Measurements from ENCODE around the gene NCK2.

The NCK2 gene

GRCh38 chr2:105836341-105836740, 91.6 kb downstream of the NCK2 start:
- Histone ChIP-seq H3K27me3 (ENCODE audit: insufficient read depth, low read length) (no peaks in the 10 kb centered on the region), H3K4me1 (ENCODE audit: insufficient read depth, low read length) (peaks cover 1% of the 10 kb centered on the region), H2AFZ (ENCODE audit: low read depth, low read length) (no peak overlapping the region), H3K9me3 (ENCODE audit: low read length) (peaks cover 14% of the 10 kb centered on the region), H3K36me3 (ENCODE audit: insufficient read depth, low read length) (no peaks in the 10 kb centered on the region), H3K4me3 (ENCODE audit: low read length) (no peak overlapping the region)

GRCh38 chr2:105836840-105837692, 92.4 kb downstream of the NCK2 start:
- Histone ChIP-seq H3K4me1 (ENCODE audit: insufficient read depth, low read length) (peaks cover 1% of the 10 kb centered on the region), H3K36me3 (ENCODE audit: insufficient read depth, low read length) (no peaks in the 10 kb centered on the region), H3K27me3 (ENCODE audit: insufficient read depth, low read length) (no peaks in the 10 kb centered on the region), H3K9me3 (ENCODE audit: low read length) (peaks cover 14% of the 10 kb centered on the region), H3K4me3 (ENCODE audit: low read length) (no peak overlapping the region), H2AFZ (ENCODE audit: low read depth, low read length) (no peak overlapping the region)

GRCh38 chr2:105839793-105840192, 95.1 kb downstream of the NCK2 start:
- no peak overlapping the region for H3K4me3 ChIP-seq (ENCODE audit: low read length)
- no peaks in the 10 kb centered on the region for H3K36me3 ChIP-seq (ENCODE audit: insufficient read depth, low read length)
- no peaks in the 10 kb centered on the region for H3K27me3 ChIP-seq (ENCODE audit: insufficient read depth, low read length)
- peaks cover 1% of the 10 kb centered on the region for H3K4me1 ChIP-seq (ENCODE audit: insufficient read depth, low read length)
- H3K9me3 ChIP-seq (ENCODE audit: low read length): peaks cover 6% of the 10 kb centered on the region
- H2AFZ ChIP-seq (ENCODE audit: low read depth, low read length): no peak overlapping the region

- Histone ChIP-seq H3K27me3 (ENCODE audit: insufficient read depth, low read length) (no peaks in the 10 kb centered on the region), H3K4me1 (ENCODE audit: insufficient read depth, low read length) (peaks cover 1% of the 10 kb centered on the region), H3K4me3 (ENCODE audit: low read length) (no peak overlapping the region), H3K36me3 (ENCODE audit: insufficient read depth, low read length) (no peaks in the 10 kb centered on the region), H3K9me3 (ENCODE audit: low read length) (peaks cover 3% of the 10 kb centered on the region), H2AFZ (ENCODE audit: low read depth, low read length) (no peak overlapping the region)
These were observed 96.2 kb downstream of the NCK2 start for GRCh38 chr2:105840933-105841332.

GRCh38 chr2:105841551-105841950, 96.8 kb downstream of the NCK2 start:
- Histone ChIP-seq H2AFZ (ENCODE audit: low read depth, low read length) (no peak overlapping the region), H3K4me1 (ENCODE audit: insufficient read depth, low read length) (peaks cover 1% of the 10 kb centered on the region), H3K4me3 (ENCODE audit: low read length) (no peak overlapping the region), H3K36me3 (ENCODE audit: insufficient read depth, low read length) (peaks cover 2% of the 10 kb centered on the region), H3K27me3 (ENCODE audit: insufficient read depth, low read length) (no peaks in the 10 kb centered on the region), H3K9me3 (ENCODE audit: low read length) (no peaks in the 10 kb centered on the region)

GRCh38 chr2:105842555-105842954, 97.8 kb downstream of the NCK2 start:
- Histone ChIP-seq H3K4me1 (ENCODE audit: insufficient read depth, low read length) (peaks cover 1% of the 10 kb centered on the region), H3K27me3 (ENCODE audit: insufficient read depth, low read length) (no peaks in the 10 kb centered on the region), H3K36me3 (ENCODE audit: insufficient read depth, low read length) (peaks cover 6% of the 10 kb centered on the region), H3K9me3 (ENCODE audit: low read length) (no peaks in the 10 kb centered on the region), H2AFZ (ENCODE audit: low read depth, low read length) (no peak overlapping the region), H3K4me3 (ENCODE audit: low read length) (no peak overlapping the region)

GRCh38 chr2:105843476-105844374, 99.0 kb downstream of the NCK2 start:
- H3K36me3 ChIP-seq (ENCODE audit: insufficient read depth, low read length): peaks cover 8% of the 10 kb centered on the region
- no peaks in the 10 kb centered on the region for H3K27me3 ChIP-seq (ENCODE audit: insufficient read depth, low read length)
- no peak overlapping the region for H3K4me3 ChIP-seq (ENCODE audit: low read length)

GRCh38 chr2:105845976-105846375, 101.3 kb downstream of the NCK2 start:
- Histone ChIP-seq H3K27me3 (ENCODE audit: insufficient read depth, low read length) (no peaks in the 10 kb centered on the region), H3K36me3 (ENCODE audit: insufficient read depth, low read length) (peaks cover 8% of the 10 kb centered on the region), H2AFZ (ENCODE audit: low read depth, low read length) (no peak overlapping the region), H3K9me3 (ENCODE audit: low read length) (no peaks in the 10 kb centered on the region), H3K4me3 (ENCODE audit: low read length) (no peak overlapping the region), H3K4me1 (ENCODE audit: insufficient read depth, low read length) (no peaks in the 10 kb centered on the region)

More at GRCh38 chr2:105843476-105844374, 99.0 kb downstream of the NCK2 start:
- H3K9me3 ChIP-seq (ENCODE audit: low read length): no peaks in the 10 kb centered on the region
- H2AFZ ChIP-seq (ENCODE audit: low read depth, low read length): no peak overlapping the region
- peaks cover 1% of the 10 kb centered on the region for H3K4me1 ChIP-seq (ENCODE audit: insufficient read depth, low read length)

- H2AFZ ChIP-seq (ENCODE audit: low read depth, low read length): no peak overlapping the region
- no peak overlapping the region for H3K4me3 ChIP-seq (ENCODE audit: low read length)
- no peaks in the 10 kb centered on the region for H3K4me1 ChIP-seq (ENCODE audit: insufficient read depth, low read length)
- H3K27me3 ChIP-seq (ENCODE audit: insufficient read depth, low read length): no peaks in the 10 kb centered on the region
- H3K36me3 ChIP-seq (ENCODE audit: insufficient read depth, low read length): peaks cover 8% of the 10 kb centered on the region
- H3K9me3 ChIP-seq (ENCODE audit: low read length): peaks cover 3% of the 10 kb centered on the region
These were observed 102.3 kb downstream of the NCK2 start for GRCh38 chr2:105847056-105847455.

GRCh38 chr2:105848367-105848766, 103.7 kb downstream of the NCK2 start:
- Histone ChIP-seq H3K4me3 (ENCODE audit: low read length) (no peak overlapping the region), H2AFZ (ENCODE audit: low read depth, low read length) (no peak overlapping the region), H3K36me3 (ENCODE audit: insufficient read depth, low read length) (peaks cover 8% of the 10 kb centered on the region), H3K4me1 (ENCODE audit: insufficient read depth, low read length) (no peaks in the 10 kb centered on the region), H3K27me3 (ENCODE audit: insufficient read depth, low read length) (no peaks in the 10 kb centered on the region), H3K9me3 (ENCODE audit: low read length) (peaks cover 3% of the 10 kb centered on the region)

- Histone ChIP-seq H2AFZ (ENCODE audit: low read depth, low read length) (no peak overlapping the region), H3K27me3 (ENCODE audit: insufficient read depth, low read length) (no peaks in the 10 kb centered on the region), H3K4me1 (ENCODE audit: insufficient read depth, low read length) (no peaks in the 10 kb centered on the region), H3K36me3 (ENCODE audit: insufficient read depth, low read length) (peaks cover 8% of the 10 kb centered on the region), H3K9me3 (ENCODE audit: low read length) (peaks cover 3% of the 10 kb centered on the region), H3K4me3 (ENCODE audit: low read length) (no peak overlapping the region)
These were observed 104.9 kb downstream of the NCK2 start for GRCh38 chr2:105849431-105850179.

GRCh38 chr2:105852066-105852465, 107.4 kb downstream of the NCK2 start:
- Histone ChIP-seq H3K4me1 (ENCODE audit: insufficient read depth, low read length) (no peaks in the 10 kb centered on the region), H3K36me3 (ENCODE audit: insufficient read depth, low read length) (peaks cover 22% of the 10 kb centered on the region), H3K9me3 (ENCODE audit: low read length) (peaks cover 3% of the 10 kb centered on the region), H3K27me3 (ENCODE audit: insufficient read depth, low read length) (no peaks in the 10 kb centered on the region), H2AFZ (ENCODE audit: low read depth, low read length) (no peak overlapping the region), H3K4me3 (ENCODE audit: low read length) (no peak overlapping the region)
